Activated CD4-positive, alpha-beta memory T cell treated with anti-CD3 and anti-CD28 coated beads for 36 hours (primary cell): Measurements from ENCODE around the gene STAG1. TPM values are rescaled to one million over a fixed set of nuclear protein-coding genes. Genes with fewer than 3 reads are reported as not detected.
A peak's percentile ranks its signal among the peaks of the same experiment; 100 is the strongest.
"Not testable (repeated sequence)": the region's sequence is repeated elsewhere in the genome, so short reads cannot be mapped to it uniquely, and the experiment has no call there.

Experiments used
- CTCF ChIA-PET: fragments of 350-600 bp; sonication (Branson Sonifier 250); formaldehyde crosslinking; loops from one replicate; lab custom pipeline; 2021; ENCODE audit warnings: antibody characterized with exemption, inconsistent platforms; lab: Charles Lee
- POLR2A ChIA-PET: fragments of 350-600 bp; sonication (Branson Sonifier 250); formaldehyde crosslinking; loops from one replicate; lab custom pipeline; 2021; ENCODE audit warnings: antibody characterized with exemption; lab: Charles Lee
- DNase-seq: peaks from one replicate; pipeline ENCODE4 v3.0.0-alpha.2; 2020
- H3K27ac Mint-ChIP-seq: one replicate; pipeline ENCODE4 v1.8.0; 2021; ENCODE audit warnings: mixed read lengths
- H3K27me3 Mint-ChIP-seq: one replicate; pipeline ENCODE4 v1.8.0; 2021; ENCODE audit warnings: mixed read lengths
- H3K36me3 Mint-ChIP-seq: one replicate; pipeline ENCODE4 v1.8.0; 2021; ENCODE audit warnings: mixed read lengths
- H3K4me1 Mint-ChIP-seq: one replicate; pipeline ENCODE4 v1.8.0; 2021; ENCODE audit warnings: low read depth, mixed read lengths
- H3K4me3 Mint-ChIP-seq: one replicate; pipeline ENCODE4 v1.8.0; 2021; ENCODE audit warnings: mild to moderate bottlenecking, mixed read lengths
- H3K9me3 Mint-ChIP-seq: one replicate; pipeline ENCODE4 v1.8.0; 2021; ENCODE audit warnings: mixed read lengths
- intact Hi-C: fragments of 100-400 bp; cut with micrococcal nuclease; formaldehyde crosslinking; loops from one replicate; pipeline ENCODE4 v1.15.1; 2023
- total RNA-seq, 2 experiments: library from RNA; stranded (reverse); gene quantifications; one replicate each; pipeline ENCODE4 v1.2.3, GENCODE V29; 2021

STAG1 gene
- total RNA-seq, 2 experiments from 2014 or later = 30.6 to 32.3 TPM

GRCh38 chr3:136740351-136740958 is 11.7 kb downstream of the STAG1 start:
- no peaks in the 10 kb centered on the region for H3K27me3 Mint-ChIP-seq
- H3K27ac Mint-ChIP-seq = no peak overlapping the region
- POLR2A ChIA-PET = no interaction called here
- intact Hi-C loops = no loop called here
- no peak overlapping the region for H3K4me3 Mint-ChIP-seq
- peaks cover 12% of the 10 kb centered on the region for H3K36me3 Mint-ChIP-seq
- no peak for DNase-seq
- CTCF ChIA-PET = no interaction called here
- H3K4me1 Mint-ChIP-seq = peaks cover 36% of the 10 kb centered on the region
- H3K9me3 Mint-ChIP-seq = peaks cover 3% of the 10 kb centered on the region

- H3K9me3 Mint-ChIP-seq, H3K27me3 Mint-ChIP-seq, H3K27ac Mint-ChIP-seq, H3K36me3 Mint-ChIP-seq, intact Hi-C loops, POLR2A ChIA-PET, DNase-seq, H3K4me3 Mint-ChIP-seq: not testable (repeated sequence)
- peaks cover 50% of the 10 kb centered on the region for H3K4me1 Mint-ChIP-seq
- CTCF ChIA-PET = interaction anchor here (1.0 kb wide), 1 partner anchor 15 kb away, joined by 4 read pairs; the partner anchor contains the start of gene STAG1
Observed at GRCh38 chr3:136736950-136737349, 15.2 kb downstream of the STAG1 start.

GRCh38 chr3:136735103-136735502 is 17.1 kb downstream of the STAG1 start:
- Mint-ChIP-seq H3K9me3 (no peaks in the 10 kb centered on the region), H3K4me3 (no peak overlapping the region), H3K36me3 (peaks cover 4% of the 10 kb centered on the region), H3K27me3 (no peaks in the 10 kb centered on the region), H3K4me1 (peaks cover 56% of the 10 kb centered on the region), H3K27ac (no peak overlapping the region)
- ChIA-PET CTCF (interaction anchor here (0.6 kb wide), 1 partner anchor 96 kb away, joined by 4 read pairs; no protein-coding TSS in a partner anchor), POLR2A (interaction anchor here (1.5 kb wide), 1 partner anchor 17 kb away, joined by 5 read pairs; the partner anchor contains the start of gene STAG1)
- no peak for DNase-seq
- intact Hi-C loops = no loop called here

- Mint-ChIP-seq H3K4me3 (no peak overlapping the region), H3K27me3 (no peaks in the 10 kb centered on the region), H3K36me3 (peaks cover 4% of the 10 kb centered on the region), H3K9me3 (no peaks in the 10 kb centered on the region), H3K4me1 (peaks cover 55% of the 10 kb centered on the region), H3K27ac (no peak overlapping the region)
- CTCF ChIA-PET = interaction anchor here (0.6 kb wide), 1 partner anchor 96 kb away, joined by 4 read pairs; no protein-coding TSS in a partner anchor
- intact Hi-C loops = loop anchor here (1.0 to 5.0 kb wide), 2 partner anchors 16 to 537 kb away; partner anchors contain the start of gene MSL2
- no peak for DNase-seq
- POLR2A ChIA-PET = no interaction called here
Observed at GRCh38 chr3:136734382-136735070, 17.7 kb downstream of the STAG1 start.

GRCh38 chr3:136733317-136733833 is 18.8 kb downstream of the STAG1 start:
- intact Hi-C loops = loop anchor here (5.0 kb wide), 1 partner anchor 536 kb away; the partner anchor contains the start of gene MSL2
- CTCF ChIA-PET = interaction anchor here (0.8 kb wide), 1 partner anchor 19 kb away, joined by 3 read pairs; the partner anchor contains the start of gene STAG1
- no peaks in the 10 kb centered on the region for H3K27me3 Mint-ChIP-seq
- H3K4me3 Mint-ChIP-seq = no peak overlapping the region
- H3K4me1 Mint-ChIP-seq = peaks cover 62% of the 10 kb centered on the region
- POLR2A ChIA-PET = no interaction called here
- peaks cover 4% of the 10 kb centered on the region for H3K36me3 Mint-ChIP-seq
- no peak for DNase-seq
- no peak overlapping the region for H3K27ac Mint-ChIP-seq
- no peaks in the 10 kb centered on the region for H3K9me3 Mint-ChIP-seq

- intact Hi-C loops = loop anchor here (2.0 to 5.0 kb wide), 2 partner anchors 21 to 534 kb away; partner anchors contain the start of genes MSL2 and STAG1
- POLR2A ChIA-PET = interaction anchor here (1.6 kb wide), 1 partner anchor 21 kb away, joined by 6 read pairs; the partner anchor contains the start of gene STAG1
- CTCF ChIA-PET = interaction anchor here (4.0 kb wide), 1 partner anchor 21 kb away, joined by 20 read pairs; the partner anchor contains the start of gene STAG1
- no peaks in the 10 kb centered on the region for H3K9me3 Mint-ChIP-seq
- H3K27me3 Mint-ChIP-seq = no peaks in the 10 kb centered on the region
- H3K27ac Mint-ChIP-seq = peak overlapping the region; percentile 39
- DNase-seq = no peak
- H3K4me3 Mint-ChIP-seq = no peak overlapping the region
- peaks cover under 1% of the 10 kb centered on the region for H3K36me3 Mint-ChIP-seq
- H3K4me1 Mint-ChIP-seq = peaks cover 66% of the 10 kb centered on the region
Observed at GRCh38 chr3:136731274-136731884, 20.8 kb downstream of the STAG1 start.

- ChIA-PET POLR2A (interaction anchor here (1.6 kb wide), 1 partner anchor 22 kb away, joined by 6 read pairs; the partner anchor contains the start of gene STAG1), CTCF (interaction anchor here (4.0 kb wide), 1 partner anchor 21 kb away, joined by 20 read pairs; the partner anchor contains the start of gene STAG1)
- Mint-ChIP-seq H3K27ac (peak overlapping the region; percentile 39), H3K9me3 (no peaks in the 10 kb centered on the region), H3K36me3 (no peaks in the 10 kb centered on the region), H3K4me1 (peaks cover 65% of the 10 kb centered on the region), H3K27me3 (no peaks in the 10 kb centered on the region), H3K4me3 (no peak overlapping the region)
- intact Hi-C loops = loop anchor here (2.0 to 5.0 kb wide), 2 partner anchors 22 to 533 kb away; partner anchors contain the start of genes MSL2 and STAG1
- no peak for DNase-seq
Observed at GRCh38 chr3:136730595-136731273, 21.4 kb downstream of the STAG1 start.

- peaks cover 58% of the 10 kb centered on the region for H3K4me1 Mint-ChIP-seq
- no peaks in the 10 kb centered on the region for H3K36me3 Mint-ChIP-seq
- no peak overlapping the region for H3K4me3 Mint-ChIP-seq
- ChIA-PET POLR2A (interaction anchor here (0.6 kb wide), 1 partner anchor 100 kb away, joined by 3 read pairs; no protein-coding TSS in a partner anchor), CTCF (interaction anchor here (4.0 kb wide), 1 partner anchor 23 kb away, joined by 20 read pairs; the partner anchor contains the start of gene STAG1)
- intact Hi-C loops = no loop called here
- no peaks in the 10 kb centered on the region for H3K27me3 Mint-ChIP-seq
- peaks cover 2% of the 10 kb centered on the region for H3K9me3 Mint-ChIP-seq
- peak overlapping the region; percentile 16 for H3K27ac Mint-ChIP-seq
- no peak for DNase-seq
Observed at GRCh38 chr3:136728918-136729317, 23.3 kb downstream of the STAG1 start.

GRCh38 chr3:136728473-136728872 is 23.7 kb downstream of the STAG1 start:
- H3K9me3 Mint-ChIP-seq = peaks cover 2% of the 10 kb centered on the region
- peaks cover 58% of the 10 kb centered on the region for H3K4me1 Mint-ChIP-seq
- H3K27me3 Mint-ChIP-seq = no peaks in the 10 kb centered on the region
- intact Hi-C loops = no loop called here
- ChIA-PET POLR2A (interaction anchor here (0.6 kb wide), 1 partner anchor 101 kb away, joined by 3 read pairs; no protein-coding TSS in a partner anchor), CTCF (interaction anchor here (4.0 kb wide), 1 partner anchor 24 kb away, joined by 20 read pairs; the partner anchor contains the start of gene STAG1)
- no peaks in the 10 kb centered on the region for H3K36me3 Mint-ChIP-seq
- H3K27ac Mint-ChIP-seq = peak overlapping the region; percentile 16
- H3K4me3 Mint-ChIP-seq = no peak overlapping the region
- no peak for DNase-seq

GRCh38 chr3:136725468-136725867 is 26.7 kb downstream of the STAG1 start:
- POLR2A ChIA-PET = no interaction called here
- CTCF ChIA-PET = interaction anchor here (1.5 kb wide), 1 partner anchor 288 kb away, joined by 5 read pairs; no protein-coding TSS in a partner anchor
- Mint-ChIP-seq H3K4me1 (peaks cover 34% of the 10 kb centered on the region), H3K4me3 (no peak overlapping the region), H3K27me3 (no peaks in the 10 kb centered on the region), H3K36me3 (peaks cover 3% of the 10 kb centered on the region), H3K9me3 (peaks cover 2% of the 10 kb centered on the region), H3K27ac (no peak overlapping the region)
- DNase-seq = no peak
- intact Hi-C loops = no loop called here

- H3K27me3 Mint-ChIP-seq = not testable (repeated sequence)
Observed at GRCh38 chr3:136722916-136723315, 29.3 kb downstream of the STAG1 start.

More at GRCh38 chr3:136722916-136723315, 29.3 kb downstream of the STAG1 start:
- H3K9me3 Mint-ChIP-seq, CTCF ChIA-PET, DNase-seq, H3K4me3 Mint-ChIP-seq, POLR2A ChIA-PET, H3K27ac Mint-ChIP-seq, intact Hi-C loops: not testable (repeated sequence)
- H3K4me1 Mint-ChIP-seq = peaks cover 30% of the 10 kb centered on the region
- peaks cover 14% of the 10 kb centered on the region for H3K36me3 Mint-ChIP-seq
